HCT116 (cell line): Measurements from ENCODE around the gene MIPEP. TPM values are rescaled to one million over a fixed set of nuclear protein-coding genes. Genes with fewer than 3 reads are reported as not detected.

ENCODE experiments used
- ATAC-seq: fragments of 200-7000 bp; cut with Tn5 transposase; 2 replicates; pipeline ENCODE4 v1.9.1; 2020; ENCODE audit warnings: mild to moderate bottlenecking, moderate library complexity
- BruUV-seq: library from RNA; stranded (reverse); fragments of 400-500 nt; replicated peaks from 2 replicates; lab custom pipeline; 2021; lab: Mats Ljungman, UMichigan
- CTCF ChIA-PET: fragments of 300-600 bp; sonication (Branson Sonifier 250); formaldehyde crosslinking; loops from one replicate; lab custom pipeline; 2021; ENCODE audit warnings: antibody characterized with exemption; lab: Charles Lee
- POLR2A ChIA-PET: fragments of 300-600, 350-600 bp; sonication (Branson Sonifier 250); formaldehyde crosslinking; loops from one replicate; lab custom pipeline; 2021; ENCODE audit warnings: antibody characterized with exemption; lab: Charles Lee
- RAD21 ChIA-PET, 2 experiments: fragments of 300-600 bp; sonication (Branson Sonifier 250); formaldehyde crosslinking; loops; one replicate each; lab custom pipeline; 2023; ENCODE audit warnings: low total read pairs in 2 of 2; ENCODE audit not compliant: uncharacterized antibody in 2 of 2, unreplicated experiment in 2 of 2, low non-redundant PET in 1 of 2; lab: Charles Lee
- DNase-seq: peaks from one replicate; pipeline ENCODE4 v3.0.0-alpha.2; 2010; ENCODE audit warnings: low read depth, low spot score
- H2AFZ ChIP-seq: fragments of 200-600 bp; shearing (Covaris generic), sonication (generic); 2 replicates; pipeline ENCODE4 v1.6.1; 2017; ENCODE audit warnings: low read depth, mixed run types, mixed read lengths, antibody characterized with exemption, low read length; ENCODE audit not compliant: poor library complexity, severe bottlenecking
- H3K27ac ChIP-seq: 2 replicates; pipeline ENCODE4 v1.5.1; 2012; ENCODE audit warnings: low read depth, low read length
- H3K27me3 ChIP-seq: fragments of 200-600 bp; sonication (generic); 2 replicates; pipeline ENCODE4 v1.6.1; 2016; ENCODE audit warnings: mixed run types, low read length, mixed read lengths; ENCODE audit not compliant: insufficient read depth
- H3K36me3 ChIP-seq, 2 experiments: fragments of 200-500 bp in 1 of 2; fragments of 200-600 bp in 1 of 2; sonication (Bioruptor generic) in 1 of 2; sonication (generic) in 1 of 2; 2 replicates each; pipeline versions ENCODE4 v1.5.1 to v1.6.1; 2014 to 2016; ENCODE audit warnings: low read length in 2 of 2, inconsistent platforms in 1 of 2, mixed read lengths in 1 of 2, mixed run types in 1 of 2; ENCODE audit not compliant: insufficient read depth in 2 of 2, control insufficient read depth in 1 of 2
- H3K4me1 ChIP-seq, 2 experiments: fragments of 200-600 bp in 1 of 2; sonication (generic) in 1 of 2; 2 replicates each; pipeline versions ENCODE4 v1.5.1 to v1.6.1; 2012 to 2017; ENCODE audit warnings: low read length in 2 of 2, inconsistent platforms in 1 of 2, mild to moderate bottlenecking in 1 of 2, mixed read lengths in 1 of 2, mixed run types in 1 of 2, moderate library complexity in 1 of 2; ENCODE audit not compliant: insufficient read depth in 2 of 2, control insufficient read depth in 1 of 2
- H3K4me2 ChIP-seq: fragments of 200-600 bp; sonication (generic); 2 replicates; pipeline ENCODE4 v1.6.1; 2017; ENCODE audit warnings: mixed run types, low read length, mixed read lengths
- H3K4me3 ChIP-seq, 2 experiments: fragments of 200-600 bp in 1 of 2; sonication (generic) in 1 of 2; replicated peaks in 1 of 2; 2 replicates each; pipeline ENCODE4 v1.5.1; 2011 to 2016; ENCODE audit warnings: low read length in 2 of 2, control low read depth in 1 of 2, low read depth in 1 of 2, mild to moderate bottlenecking in 1 of 2, mixed read lengths in 1 of 2, mixed run types in 1 of 2
- H3K79me2 ChIP-seq: fragments of 200-600 bp; sonication (generic); 2 replicates; pipeline ENCODE4 v1.6.1; 2017; ENCODE audit warnings: mild to moderate bottlenecking, mixed run types, low read length, moderate library complexity, mixed read lengths; ENCODE audit not compliant: insufficient read depth
- H3K9ac ChIP-seq: fragments of 200-600 bp; sonication (generic); 2 replicates; pipeline ENCODE4 v1.6.1; 2016; ENCODE audit warnings: low read length, mixed read lengths
- H3K9me2 ChIP-seq: fragments of 200-600 bp; sonication (generic), shearing (Covaris generic); 2 replicates; pipeline ENCODE4 v1.6.1; 2017; ENCODE audit warnings: mixed run types, mild to moderate bottlenecking, moderate library complexity; ENCODE audit not compliant: insufficient read depth
- H3K9me3 ChIP-seq, 2 experiments: fragments of 200-500 bp in 1 of 2; fragments of 200-600 bp in 1 of 2; sonication (Bioruptor generic) in 1 of 2; sonication (generic) in 1 of 2; 2 replicates each; pipeline ENCODE4 v1.6.1; 2014 to 2017; ENCODE audit warnings: low read length in 2 of 2, mixed read lengths in 2 of 2, inconsistent platforms in 1 of 2, low read depth in 1 of 2, mild to moderate bottlenecking in 1 of 2, mixed run types in 1 of 2, moderate library complexity in 1 of 2; ENCODE audit not compliant: control insufficient read depth in 1 of 2, insufficient read depth in 1 of 2
- H4K20me1 ChIP-seq: fragments of 200-600 bp; sonication (generic), shearing (Covaris generic); 2 replicates; pipeline ENCODE4 v1.6.1; 2017; ENCODE audit warnings: mixed run types, mild to moderate bottlenecking, moderate library complexity; ENCODE audit not compliant: insufficient read depth
- CBX3 ChIP-seq: IDR thresholded peaks from 2 replicates; pipeline ENCODE4 v1.6.1; 2012; ENCODE audit warnings: low read depth
- CEBPB ChIP-seq: IDR thresholded peaks from 2 replicates; pipeline ENCODE4 v1.6.1; 2012; ENCODE audit warnings: low read depth
- EZH2 ChIP-seq: fragments of 200-600 bp; sonication (generic); IDR thresholded peaks from 2 replicates; pipeline ENCODE4 v1.6.1; 2017; ENCODE audit warnings: antibody characterized with exemption, mixed run types
- JUND ChIP-seq: IDR thresholded peaks from 2 replicates; pipeline ENCODE4 v1.6.1; 2012
- POLR2A ChIP-seq: IDR thresholded peaks from 2 replicates; pipeline ENCODE4 v1.7.0; 2011; ENCODE audit warnings: borderline replicate concordance; ENCODE audit not compliant: insufficient read depth, insufficient read length; ENCODE audit errors: extremely low read depth
- SP1 ChIP-seq: IDR thresholded peaks from 2 replicates; pipeline ENCODE4 v1.6.1; 2012; ENCODE audit warnings: low read depth
- SRF ChIP-seq: IDR thresholded peaks from 2 replicates; pipeline ENCODE4 v1.6.1; 2012; ENCODE audit warnings: low read depth
- TCF7L2 ChIP-seq: IDR thresholded peaks from 2 replicates; pipeline ENCODE4 v1.7.0; 2011; ENCODE audit warnings: borderline replicate concordance, inconsistent platforms; ENCODE audit not compliant: insufficient read depth, insufficient read length; ENCODE audit errors: extremely low read depth
- ZFX ChIP-seq: fragments of 450-650 bp; IDR thresholded peaks from 2 replicates; pipeline ENCODE4 v1.6.1; 2017
- intact Hi-C: fragments of 100-400 bp; cut with micrococcal nuclease; formaldehyde crosslinking; loops from 2 replicates; pipeline ENCODE4 v1.10.0; 2022
- total RNA-seq: library from RNA; stranded (reverse); gene quantifications from one replicate; pipeline ENCODE4 v1.2.1, GENCODE V29; 2021; ENCODE audit not compliant: unreplicated experiment
- TF ChIP-seq, protein P1 (sequence below): IDR thresholded peaks from 2 replicates; pipeline ENCODE4 v1.6.1; 2012; ENCODE audit warnings: low read depth
- TF ChIP-seq, protein P2 (sequence below), 3 experiments: fragments of 200-600 bp in 1 of 3; sonication (generic) in 1 of 3; IDR thresholded peaks in 2 of 3; conservative IDR thresholded peaks in 1 of 3; 2 replicates each; pipeline ENCODE4 v1.5.1; 2012 to 2017; ENCODE audit warnings: low read depth in 2 of 3, low read length in 2 of 3, antibody characterized with exemption in 1 of 3, borderline replicate concordance in 1 of 3, control low read depth in 1 of 3, mild to moderate bottlenecking in 1 of 3, mixed read lengths in 1 of 3, mixed run types in 1 of 3, moderate library complexity in 1 of 3; ENCODE audit not compliant: insufficient read depth in 1 of 3

MIPEP gene
- total RNA-seq, 1 experiment from 2014 or later = 33.3 TPM

DNA sequence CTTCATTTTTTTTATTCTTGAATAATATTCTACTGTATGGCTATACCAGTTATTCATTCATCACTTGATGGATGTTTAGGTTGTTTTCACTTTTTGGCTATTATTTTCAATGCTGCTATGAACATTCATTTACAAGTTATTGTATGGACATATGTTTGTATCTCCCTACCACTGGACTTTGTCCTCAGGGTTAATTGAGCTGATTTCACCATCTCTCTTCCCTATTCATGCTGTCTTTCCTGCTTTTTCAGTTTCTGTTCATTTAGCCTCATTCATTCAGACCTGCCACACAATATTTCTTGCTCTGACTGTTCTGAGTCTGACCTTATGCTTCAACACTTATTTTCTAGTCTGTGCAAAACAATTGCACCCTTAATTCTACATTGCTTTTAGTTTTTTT lies 20.4 kb upstream of the MIPEP start:
- TF ChIP-seq JUND (no peak), SRF (no peak), ZFX (no peak), CBX3 (no peak), CEBPB (no peak), POLR2A (no peak), TCF7L2 (no peak), SP1 (no peak), EZH2 (no peak)
- TF ChIP-seq, protein P1, sequence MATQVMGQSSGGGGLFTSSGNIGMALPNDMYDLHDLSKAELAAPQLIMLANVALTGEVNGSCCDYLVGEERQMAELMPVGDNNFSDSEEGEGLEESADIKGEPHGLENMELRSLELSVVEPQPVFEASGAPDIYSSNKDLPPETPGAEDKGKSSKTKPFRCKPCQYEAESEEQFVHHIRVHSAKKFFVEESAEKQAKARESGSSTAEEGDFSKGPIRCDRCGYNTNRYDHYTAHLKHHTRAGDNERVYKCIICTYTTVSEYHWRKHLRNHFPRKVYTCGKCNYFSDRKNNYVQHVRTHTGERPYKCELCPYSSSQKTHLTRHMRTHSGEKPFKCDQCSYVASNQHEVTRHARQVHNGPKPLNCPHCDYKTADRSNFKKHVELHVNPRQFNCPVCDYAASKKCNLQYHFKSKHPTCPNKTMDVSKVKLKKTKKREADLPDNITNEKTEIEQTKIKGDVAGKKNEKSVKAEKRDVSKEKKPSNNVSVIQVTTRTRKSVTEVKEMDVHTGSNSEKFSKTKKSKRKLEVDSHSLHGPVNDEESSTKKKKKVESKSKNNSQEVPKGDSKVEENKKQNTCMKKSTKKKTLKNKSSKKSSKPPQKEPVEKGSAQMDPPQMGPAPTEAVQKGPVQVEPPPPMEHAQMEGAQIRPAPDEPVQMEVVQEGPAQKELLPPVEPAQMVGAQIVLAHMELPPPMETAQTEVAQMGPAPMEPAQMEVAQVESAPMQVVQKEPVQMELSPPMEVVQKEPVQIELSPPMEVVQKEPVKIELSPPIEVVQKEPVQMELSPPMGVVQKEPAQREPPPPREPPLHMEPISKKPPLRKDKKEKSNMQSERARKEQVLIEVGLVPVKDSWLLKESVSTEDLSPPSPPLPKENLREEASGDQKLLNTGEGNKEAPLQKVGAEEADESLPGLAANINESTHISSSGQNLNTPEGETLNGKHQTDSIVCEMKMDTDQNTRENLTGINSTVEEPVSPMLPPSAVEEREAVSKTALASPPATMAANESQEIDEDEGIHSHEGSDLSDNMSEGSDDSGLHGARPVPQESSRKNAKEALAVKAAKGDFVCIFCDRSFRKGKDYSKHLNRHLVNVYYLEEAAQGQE = no peak
- TF ChIP-seq, protein P2, sequence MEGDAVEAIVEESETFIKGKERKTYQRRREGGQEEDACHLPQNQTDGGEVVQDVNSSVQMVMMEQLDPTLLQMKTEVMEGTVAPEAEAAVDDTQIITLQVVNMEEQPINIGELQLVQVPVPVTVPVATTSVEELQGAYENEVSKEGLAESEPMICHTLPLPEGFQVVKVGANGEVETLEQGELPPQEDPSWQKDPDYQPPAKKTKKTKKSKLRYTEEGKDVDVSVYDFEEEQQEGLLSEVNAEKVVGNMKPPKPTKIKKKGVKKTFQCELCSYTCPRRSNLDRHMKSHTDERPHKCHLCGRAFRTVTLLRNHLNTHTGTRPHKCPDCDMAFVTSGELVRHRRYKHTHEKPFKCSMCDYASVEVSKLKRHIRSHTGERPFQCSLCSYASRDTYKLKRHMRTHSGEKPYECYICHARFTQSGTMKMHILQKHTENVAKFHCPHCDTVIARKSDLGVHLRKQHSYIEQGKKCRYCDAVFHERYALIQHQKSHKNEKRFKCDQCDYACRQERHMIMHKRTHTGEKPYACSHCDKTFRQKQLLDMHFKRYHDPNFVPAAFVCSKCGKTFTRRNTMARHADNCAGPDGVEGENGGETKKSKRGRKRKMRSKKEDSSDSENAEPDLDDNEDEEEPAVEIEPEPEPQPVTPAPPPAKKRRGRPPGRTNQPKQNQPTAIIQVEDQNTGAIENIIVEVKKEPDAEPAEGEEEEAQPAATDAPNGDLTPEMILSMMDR (IDR thresholded peaks at IDR 0.05 in 2 of 3, conservative IDR thresholded peaks at IDR 0.05 in 1 of 3; ENCODE audit: borderline replicate concordance in 1 of 3, insufficient read depth in 1 of 3, low read depth in 2 of 3, low read length in 2 of 3) = no peak
- TF ChIP-seq, all 23 proteins: peak for 0
- H3K9me3 ChIP-seq = no peaks in the 10 kb centered on the region
- intact Hi-C loops = no loop called here
- DNase-seq (no peak), ATAC-seq (no peak)
- ChIA-PET CTCF (no interaction called here), POLR2A (no interaction called here), RAD21 (no interaction called here)
- BruUV-seq = no TSS peak
- H3K4me2 ChIP-seq = no peak overlapping the region
- no peaks in the 10 kb centered on the region for H3K4me1 ChIP-seq
- no peak overlapping the region for H3K27ac ChIP-seq
- H3K4me3 ChIP-seq = no peak overlapping the region
- H4K20me1 ChIP-seq = no peaks in the 10 kb centered on the region
- H3K9ac ChIP-seq = no peak overlapping the region
- H3K27me3 ChIP-seq = no peaks in the 10 kb centered on the region
- no peaks in the 10 kb centered on the region for H3K79me2 ChIP-seq
- H3K9me2 ChIP-seq = no peaks in the 10 kb centered on the region
- no peak overlapping the region for H2AFZ ChIP-seq
- no peaks in the 10 kb centered on the region for H3K36me3 ChIP-seq
